NCI-H69 (cell line): ENCODE data around the gene SLC9A7.

Experiments
- DNase-seq: peaks from one replicate; lab custom pipeline; 2025; lab: John Stamatoyannopoulos, UW

Gene SLC9A7

DNA sequence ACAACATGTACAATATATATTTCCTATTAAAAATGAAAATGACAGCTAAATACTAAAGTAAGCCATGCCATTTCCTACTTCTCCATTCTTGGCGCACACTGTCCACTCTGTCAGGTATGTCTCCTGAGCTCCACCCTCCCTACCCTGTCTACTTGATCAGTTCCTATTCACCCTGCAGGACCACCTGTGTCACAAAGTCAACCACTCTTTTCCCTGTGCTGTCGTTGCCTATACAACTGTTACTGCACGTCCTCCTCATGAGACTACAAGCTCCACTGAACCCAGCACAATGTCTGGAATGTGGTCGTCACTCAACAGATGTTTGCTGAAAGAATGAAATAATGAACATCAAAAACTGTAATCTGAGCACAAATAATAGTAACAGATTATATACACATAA lies 54.9 kb downstream of the SLC9A7 start:
- DNase-seq, result peak; percentile 15

DNA sequence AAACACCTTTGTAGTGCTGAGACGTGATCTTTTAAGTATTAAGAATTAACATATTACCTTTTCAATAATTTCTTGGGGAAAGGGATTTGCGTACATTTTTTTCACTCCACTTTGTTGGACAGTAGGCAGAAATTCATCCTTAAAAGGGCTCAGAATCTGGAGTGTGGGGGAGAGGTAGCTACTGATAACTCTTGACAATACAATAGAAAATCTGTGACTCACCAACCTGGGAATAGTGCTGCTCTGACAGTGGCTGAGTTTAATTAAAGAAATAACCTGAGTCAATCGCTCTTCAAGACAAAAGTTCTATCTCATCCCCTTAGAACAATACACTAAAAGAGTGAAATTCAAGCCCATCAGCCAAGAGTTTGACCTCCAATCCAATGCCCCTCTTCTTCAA lies 60.2 kb downstream of the SLC9A7 start:
- DNase-seq, result no peak

DNA sequence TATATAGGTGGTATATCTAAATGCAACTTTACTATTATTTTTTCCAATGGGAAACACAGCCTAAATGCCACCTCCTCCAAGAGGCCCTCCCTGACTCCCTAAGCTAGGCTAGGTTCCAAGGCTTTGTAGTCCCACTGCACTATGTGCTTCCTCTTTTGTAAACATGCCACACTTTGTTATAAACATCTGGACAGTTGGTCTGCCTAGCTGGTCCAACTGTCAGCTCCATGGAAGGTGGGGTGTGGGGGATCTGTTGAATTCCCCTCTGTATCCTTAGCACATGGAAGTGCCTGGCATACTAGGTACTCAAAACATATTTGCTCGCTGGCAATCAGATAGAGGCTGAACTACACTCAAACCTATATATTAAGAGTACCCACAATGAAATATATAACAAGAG lies 63.4 kb downstream of the SLC9A7 start:
- DNase-seq, result peak; percentile 4

DNA sequence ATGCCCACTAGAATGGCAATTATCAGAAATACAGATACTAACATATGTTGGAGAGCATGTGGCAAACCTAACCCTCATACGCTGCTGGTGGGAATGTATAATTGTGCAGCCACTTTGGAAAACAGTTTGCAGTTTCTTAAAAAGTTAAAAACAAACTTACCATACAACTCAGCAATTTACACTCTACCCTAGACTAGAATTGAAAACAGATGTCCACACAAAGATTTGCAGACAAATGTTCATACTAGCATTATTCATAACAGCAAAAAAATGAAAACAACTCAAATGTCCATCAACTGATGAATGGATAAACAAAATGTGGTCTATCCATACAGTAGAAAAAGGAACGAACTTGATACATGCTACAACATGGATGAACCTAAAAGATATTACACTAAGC lies 64.4 kb downstream of the SLC9A7 start:
- DNase-seq, result no peak

DNA sequence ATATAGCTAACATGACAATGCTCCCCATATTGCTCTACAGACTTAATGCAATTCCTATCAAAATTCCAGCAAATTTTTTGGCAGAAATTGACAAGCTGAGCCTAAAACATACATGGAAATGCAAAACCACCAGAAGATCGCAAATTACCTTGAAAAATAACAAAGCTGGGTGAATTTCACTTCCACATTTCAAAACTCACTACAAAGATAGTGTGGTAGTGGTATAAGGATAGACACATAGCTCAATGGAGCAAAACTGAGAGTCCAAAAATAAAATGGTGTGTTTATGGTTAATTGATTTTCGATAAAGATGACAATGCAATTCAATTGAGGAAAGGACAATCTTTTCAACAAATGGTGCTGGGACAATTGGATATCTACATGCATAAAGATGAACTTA lies 65.8 kb downstream of the SLC9A7 start:
- no peak for DNase-seq

DNA sequence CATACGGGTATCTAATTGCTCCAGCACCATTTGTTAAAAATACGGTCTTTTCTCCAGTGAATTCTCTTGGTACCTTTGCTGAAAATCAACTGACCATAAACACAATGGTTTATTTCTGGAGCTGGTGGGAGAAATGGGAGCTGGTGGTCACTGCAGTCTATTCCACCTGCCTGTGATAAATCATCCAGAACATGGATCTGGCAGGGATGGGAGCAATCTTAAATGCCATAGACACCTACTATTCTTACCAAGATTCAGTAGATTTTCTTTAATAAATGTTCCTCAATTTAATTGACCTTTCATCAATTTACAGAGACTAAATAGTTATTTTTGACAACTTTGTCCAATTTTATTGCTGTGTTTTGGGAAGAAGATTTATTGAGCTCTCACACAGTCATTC lies 68.1 kb downstream of the SLC9A7 start:
- DNase-seq, result no peak

DNA sequence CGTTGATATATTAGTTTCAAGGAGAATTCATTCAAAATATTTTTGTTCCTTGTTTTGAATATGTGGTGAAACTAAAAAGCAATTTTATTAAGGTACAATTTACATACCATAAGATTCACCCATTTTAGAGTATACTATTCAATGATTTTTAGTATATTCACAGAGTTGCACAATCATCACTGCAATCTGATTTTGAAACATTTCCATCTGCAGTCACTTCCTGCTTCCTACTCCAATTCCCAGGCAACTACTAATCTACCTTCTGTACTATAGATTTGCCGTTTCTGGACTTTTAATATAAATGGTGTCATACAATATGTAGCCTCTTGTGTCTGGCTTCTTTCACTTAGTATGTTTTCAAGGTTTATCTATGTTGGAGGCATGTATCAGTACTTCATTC lies 71.3 kb downstream of the SLC9A7 start:
- DNase-seq, result no peak

DNA sequence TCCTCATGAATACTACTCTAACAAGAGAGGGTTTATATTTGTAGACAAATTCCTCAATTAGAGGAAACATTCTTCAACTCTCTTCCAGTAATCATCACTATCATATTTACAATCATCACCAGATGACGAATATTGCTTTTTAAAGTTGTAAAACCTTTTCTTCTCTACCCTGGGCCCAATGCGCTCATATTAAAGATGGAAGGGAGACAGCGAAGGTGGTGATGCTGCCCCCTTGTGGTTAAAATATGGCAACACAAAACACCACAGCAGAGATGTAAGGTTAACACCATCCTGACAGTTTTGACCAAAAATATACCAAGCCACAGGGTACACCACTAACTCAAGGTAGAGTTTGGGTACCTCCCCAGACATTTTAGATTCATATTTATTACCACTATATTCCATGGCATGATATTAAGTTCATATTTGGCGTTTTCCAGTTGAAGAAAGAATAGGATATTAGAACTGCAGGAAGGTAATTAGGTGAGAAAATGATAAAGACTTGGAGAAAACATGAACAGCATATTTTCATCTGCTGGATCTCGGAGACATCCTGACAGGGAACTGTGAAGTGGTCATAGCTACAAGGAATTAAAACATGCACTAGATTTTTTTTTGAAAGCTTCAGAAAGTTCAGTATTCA lies 72.8 kb downstream of the SLC9A7 start:
- DNase-seq, result peak; percentile 42

DNA sequence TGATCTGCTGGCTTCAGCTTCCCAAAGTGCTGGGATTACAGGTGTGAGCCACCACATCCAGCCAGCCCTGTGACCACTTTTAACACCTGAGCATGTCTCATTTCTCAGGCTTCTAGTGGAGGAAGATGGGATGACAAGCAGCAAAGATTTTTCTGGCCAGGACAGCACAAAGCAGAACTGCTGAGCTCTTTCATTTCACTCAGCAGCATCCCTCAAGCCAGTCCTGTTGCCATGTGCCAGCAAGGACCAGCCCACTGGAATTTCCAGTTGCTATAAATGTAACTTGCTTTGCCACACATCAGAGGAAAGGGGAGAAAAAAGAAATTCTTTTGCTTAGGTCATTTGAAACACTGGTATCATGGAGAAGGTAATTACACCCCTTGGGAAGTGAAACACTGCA lies 75.9 kb downstream of the SLC9A7 start:
- DNase-seq, result peak; percentile 11

DNA sequence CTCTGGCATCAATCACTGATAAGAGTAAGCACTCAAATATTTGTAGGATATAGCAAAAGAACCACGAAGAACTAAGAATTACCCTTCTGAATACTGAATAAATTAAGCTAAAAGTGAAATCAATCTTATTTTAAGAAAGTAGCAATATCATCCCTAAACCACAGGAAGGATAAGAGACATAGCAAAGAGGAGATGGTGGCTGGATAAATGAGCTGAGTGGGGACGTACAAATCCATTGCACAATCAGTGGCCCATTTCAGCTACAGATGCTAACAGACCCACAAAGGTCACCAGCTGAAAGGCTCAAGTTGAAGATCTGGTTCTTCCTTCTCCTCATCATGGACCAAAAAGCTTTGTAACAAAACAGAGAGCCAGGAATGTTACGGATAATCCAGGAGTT lies 77.1 kb downstream of the SLC9A7 start:
- DNase-seq, result no peak

DNA sequence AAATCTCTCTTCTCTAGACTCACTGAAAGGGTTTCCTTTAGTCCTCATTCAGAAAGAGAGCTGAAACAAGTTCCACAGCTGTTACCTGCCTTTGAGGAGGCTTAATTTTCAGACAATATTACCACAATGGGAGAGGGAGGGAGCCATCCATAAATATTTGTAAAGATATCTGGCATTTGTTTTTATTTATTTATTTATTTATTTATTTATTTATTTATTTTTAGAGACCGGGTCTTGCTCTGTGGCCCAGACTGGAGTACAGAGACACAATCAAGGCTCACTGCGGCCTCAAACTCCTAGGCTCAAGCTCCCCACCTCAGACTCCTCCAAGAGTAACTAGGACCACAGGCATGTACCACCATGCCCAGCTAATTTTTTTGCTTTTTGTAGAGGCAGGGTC lies 80.7 kb downstream of the SLC9A7 start:
- no peak for DNase-seq

DNA sequence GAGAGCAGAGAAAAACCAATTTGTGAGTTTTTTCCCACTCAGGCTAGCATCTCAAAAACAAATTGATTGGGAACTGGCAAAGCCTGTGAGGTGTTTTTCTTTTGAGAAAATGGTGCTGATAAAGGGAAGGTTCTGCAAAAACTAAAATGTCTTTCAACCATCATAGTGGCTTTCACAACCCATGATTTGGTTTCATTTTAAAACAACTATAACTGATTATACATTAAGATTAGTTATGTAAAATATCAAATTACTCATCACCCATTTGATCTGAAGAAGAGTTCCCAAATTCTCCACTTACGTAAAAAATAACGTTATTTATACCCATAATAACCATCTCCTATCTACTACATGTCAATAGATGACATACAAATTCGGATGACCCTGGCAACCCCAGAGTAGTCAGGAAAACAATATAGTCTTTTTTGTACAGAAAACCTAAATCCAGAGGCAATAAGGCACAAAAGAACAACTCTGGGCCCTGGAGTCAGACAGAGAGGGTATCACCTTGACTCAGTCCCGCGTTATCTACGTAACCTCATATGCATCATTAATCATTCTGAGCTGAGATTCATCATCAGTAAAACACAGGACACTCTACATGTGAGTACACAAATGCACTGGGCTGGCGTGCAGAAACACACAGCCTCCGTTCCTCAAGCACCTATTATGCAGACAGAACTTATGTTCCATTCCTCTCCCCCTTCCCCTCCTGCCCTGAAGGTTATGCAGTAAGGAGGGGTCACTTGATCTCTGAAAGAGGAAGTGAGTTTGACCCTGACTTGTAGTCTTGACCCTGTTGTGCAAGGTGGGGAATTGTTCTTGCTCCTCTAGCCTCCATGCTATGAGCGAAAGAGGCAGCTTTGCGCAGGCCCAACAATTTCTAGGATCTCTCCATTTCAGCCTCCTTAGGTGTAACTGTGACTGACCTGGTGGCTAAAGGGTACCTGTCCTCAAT lies 82.2 kb downstream of the SLC9A7 start:
- no peak for DNase-seq

DNA sequence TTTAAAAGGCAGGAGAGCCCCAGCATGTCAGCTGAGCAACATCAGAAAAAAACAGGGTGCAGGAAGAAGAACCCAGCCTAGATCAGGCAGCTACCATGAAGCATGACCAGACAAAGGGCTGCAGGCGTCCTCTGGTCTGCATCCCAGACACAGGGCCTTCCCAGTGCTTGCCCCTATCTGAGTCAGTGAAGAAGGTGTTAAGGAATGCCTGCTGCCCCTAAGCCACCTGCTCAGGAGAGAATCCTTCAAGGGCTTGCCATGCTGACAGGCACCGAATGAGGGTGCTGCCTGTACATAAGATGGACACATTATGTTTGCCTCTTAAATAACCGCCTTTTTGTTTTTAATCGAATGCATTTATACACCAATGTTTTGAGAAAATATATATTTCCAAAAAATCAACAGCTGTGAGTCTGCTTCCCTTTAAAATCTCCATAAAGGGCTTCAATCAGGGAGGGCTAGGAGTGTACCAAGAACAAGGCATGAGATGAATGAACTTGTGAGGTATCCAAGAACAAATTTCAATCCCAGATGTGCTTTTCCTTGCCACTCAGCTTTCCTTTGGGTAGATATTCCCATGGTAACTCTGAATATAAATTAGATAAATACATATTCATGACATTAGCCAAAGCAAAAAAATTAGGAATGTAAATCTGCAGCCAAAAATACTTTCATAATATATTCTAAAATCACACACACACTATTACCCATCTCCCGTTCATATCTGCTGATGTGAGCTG lies 85.1 kb downstream of the SLC9A7 start:
- DNase-seq, result no peak

DNA sequence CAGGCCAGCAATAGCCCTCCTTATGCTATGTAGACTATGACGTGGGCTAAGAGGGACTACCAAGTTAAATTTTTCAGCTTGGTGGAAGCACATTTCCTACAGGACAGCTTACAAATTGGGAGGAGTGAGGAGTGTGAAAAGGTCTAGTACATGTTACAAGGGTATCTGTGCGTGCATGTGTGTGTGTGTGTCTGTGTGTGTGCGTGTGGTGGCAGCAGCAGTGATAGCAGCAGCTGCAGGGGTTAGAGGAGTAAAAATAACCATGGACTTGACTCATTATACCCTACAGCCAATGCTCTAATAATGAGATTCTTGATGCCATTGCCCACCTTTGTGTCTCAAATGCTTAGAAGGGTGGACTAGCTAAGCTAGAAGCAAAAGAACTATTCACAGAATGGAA lies 88.6 kb downstream of the SLC9A7 start:
- DNase-seq, result no peak

DNA sequence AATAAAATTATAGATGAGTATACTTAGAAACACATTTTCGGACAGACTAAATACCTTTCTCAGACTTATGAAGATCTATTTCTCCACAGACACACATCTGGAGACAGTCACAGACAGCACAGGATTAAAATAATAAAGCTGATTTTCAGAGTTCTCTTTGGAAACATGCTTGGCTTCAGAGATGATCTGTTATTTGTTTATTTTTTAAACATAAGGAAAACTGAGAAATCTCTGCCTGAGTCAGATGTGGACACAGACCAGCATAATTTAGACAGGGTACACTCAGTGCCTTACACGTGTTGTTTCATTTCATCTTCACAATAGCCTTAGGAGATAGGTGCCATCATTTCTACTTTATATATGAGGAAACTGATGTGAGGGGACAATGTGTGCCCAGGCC lies 92.1 kb downstream of the SLC9A7 start:
- no peak for DNase-seq

DNA sequence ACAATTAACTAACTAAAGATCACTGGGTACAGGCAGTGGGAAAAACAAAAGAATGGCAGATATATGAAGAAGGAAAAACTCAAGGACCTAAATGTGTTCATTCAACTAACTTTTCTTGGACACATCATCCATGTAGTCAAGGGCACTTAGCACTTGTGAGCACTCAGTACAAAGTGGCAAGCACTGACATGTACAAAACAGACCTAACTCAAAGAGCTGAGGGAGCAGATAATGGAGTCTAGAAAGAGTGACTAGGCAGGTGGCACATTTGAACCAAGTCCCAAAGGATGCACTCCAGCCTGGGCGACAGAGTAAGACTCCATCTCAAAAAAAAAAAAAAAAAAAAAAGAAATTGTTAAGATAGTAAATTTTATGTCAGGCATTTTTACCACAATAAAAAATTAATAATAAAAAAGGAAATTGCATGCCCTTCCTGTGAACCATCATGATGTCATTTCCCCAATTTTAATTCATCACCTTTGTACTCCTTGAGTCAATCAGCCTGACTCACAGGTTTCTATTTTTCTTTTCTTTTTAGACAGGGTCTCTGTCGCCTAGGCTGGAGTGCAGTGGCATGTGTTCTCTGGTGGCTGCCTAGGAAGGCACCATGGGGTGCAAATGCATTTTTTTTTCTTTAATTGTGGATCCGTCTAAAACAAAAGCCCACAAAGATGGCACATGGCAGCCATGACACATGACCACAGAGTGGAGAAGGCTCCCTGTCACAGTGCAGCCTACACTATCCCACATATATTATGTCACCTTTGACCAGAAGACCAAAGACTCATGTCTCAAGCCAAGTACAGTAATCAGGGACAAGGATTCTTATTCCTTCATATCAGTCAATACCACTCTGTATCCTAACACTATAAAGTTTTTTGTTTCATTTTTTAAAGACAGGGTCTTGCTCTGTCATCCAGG lies 93.4 kb downstream of the SLC9A7 start:
- DNase-seq, result no peak

DNA sequence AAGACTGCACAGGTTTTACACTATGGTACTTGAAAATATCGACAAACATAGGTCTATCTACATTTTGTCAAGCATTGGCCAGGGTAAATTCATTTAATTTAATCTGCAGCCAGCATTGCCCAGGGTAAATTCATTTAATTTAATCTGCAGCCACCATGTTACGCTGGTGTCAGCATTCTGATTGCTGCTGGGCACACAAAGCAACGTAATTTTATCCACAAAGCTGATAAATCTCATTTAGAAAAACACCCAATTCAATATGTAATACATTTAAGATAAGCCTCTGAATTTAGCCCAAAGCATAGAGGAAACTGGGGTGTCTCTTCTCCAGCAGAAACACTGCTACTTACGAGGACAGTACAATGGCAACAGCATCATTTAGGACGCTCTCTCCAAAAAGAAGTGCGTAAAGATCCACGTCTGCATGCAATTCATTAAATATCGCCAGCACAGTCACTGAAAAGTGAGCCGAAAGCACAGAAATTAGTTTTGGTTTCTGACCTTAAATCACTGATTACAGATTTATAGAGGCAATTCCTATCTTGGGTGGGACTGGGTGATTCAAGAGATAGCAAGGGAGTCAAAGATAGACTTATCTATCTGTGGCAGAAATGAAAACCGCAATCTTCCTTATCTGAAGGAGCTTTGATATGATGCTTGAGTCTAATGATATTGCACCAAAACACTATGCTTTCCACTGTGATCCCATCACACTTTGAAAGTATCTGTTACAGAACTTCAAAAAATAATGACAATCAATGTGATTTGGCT lies 96.5 kb downstream of the SLC9A7 start:
- no peak for DNase-seq

DNA sequence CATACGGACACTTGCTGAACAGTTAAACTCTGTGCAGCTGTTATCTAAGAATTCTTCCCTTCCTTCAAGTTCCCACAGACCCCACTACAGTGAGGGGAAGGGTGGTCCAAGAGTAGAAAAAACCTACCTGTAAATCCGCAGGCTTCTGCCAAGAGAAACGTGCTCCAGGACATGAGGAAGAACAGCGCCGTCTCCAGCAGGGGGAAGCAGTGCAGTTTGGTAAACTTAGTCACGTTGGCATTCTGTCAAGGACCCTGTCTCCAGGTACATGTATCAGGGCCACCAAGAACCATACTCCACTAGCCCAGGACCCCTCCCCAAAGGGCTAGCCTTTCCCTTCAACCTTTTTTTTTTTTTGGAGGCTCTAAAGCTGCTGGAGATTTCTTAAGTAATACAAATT lies 105.4 kb downstream of the SLC9A7 start:
- DNase-seq, result peak; percentile 49

DNA sequence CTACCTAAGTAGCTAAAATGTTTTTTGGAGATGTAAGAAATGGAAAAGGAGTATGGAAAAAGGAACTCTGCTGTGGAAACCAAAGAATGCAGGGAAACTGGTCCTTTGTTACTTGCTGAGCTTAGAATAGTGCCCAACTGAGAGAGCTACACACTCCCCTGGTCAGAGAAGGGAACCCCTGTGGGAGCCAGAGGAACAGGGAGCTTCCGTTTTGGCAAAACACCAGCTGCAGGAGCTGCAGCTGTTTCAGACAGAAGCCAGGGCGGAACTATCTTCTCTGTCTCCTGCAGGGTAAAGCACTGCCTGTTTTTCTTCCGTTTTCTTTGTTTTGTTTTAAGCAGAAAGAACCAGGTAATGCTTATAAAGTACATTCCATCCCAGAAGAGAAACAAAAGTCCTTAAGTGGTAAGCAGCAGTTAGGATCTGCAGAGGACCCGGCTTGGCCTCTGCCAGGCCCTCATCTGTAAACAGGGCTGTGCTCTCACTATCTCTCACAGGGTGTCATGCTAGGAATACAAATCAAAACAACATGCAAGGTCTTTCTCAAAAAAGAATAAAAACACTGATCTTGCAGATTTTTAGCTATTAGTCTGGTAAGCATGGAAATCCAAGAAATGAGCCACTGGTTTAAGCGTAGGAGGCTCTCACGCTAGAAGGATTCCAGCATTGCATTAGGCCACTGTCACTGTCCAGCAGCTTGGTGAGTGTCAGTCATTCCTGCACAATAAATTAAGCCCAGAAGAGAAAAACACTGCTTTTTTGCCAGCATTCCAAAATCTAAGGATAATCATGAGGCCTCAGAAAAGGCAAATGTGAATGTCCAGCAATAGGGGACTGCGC lies 109.3 kb downstream of the SLC9A7 start:
- DNase-seq, result peak; percentile 78

DNA sequence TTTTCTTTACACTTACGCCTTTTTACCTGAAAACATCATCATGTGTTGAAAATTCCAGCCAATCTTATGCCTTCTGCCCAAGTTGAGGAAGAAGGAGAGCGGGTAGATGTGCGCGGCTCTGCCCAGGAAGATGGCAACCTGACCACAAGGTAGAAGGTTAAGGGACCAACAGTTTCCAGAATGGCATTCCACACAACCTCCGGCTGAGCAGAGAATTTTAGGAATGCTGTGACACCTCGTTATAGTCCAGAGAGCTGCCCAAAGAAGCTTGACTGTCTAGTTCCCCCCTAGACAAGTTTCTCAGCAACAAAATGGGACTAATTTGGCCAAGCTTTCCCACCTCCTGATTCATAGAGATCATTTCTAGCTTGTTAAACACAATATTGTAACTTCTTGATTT lies 110.3 kb downstream of the SLC9A7 start:
- no peak for DNase-seq
